ENCODE data around the gene CDC42EP4.
"Not testable (repeated sequence)": the region's sequence is repeated elsewhere in the genome, so short reads cannot be mapped to it uniquely, and the experiment has no call there.

The CDC42EP4 gene

DNA sequence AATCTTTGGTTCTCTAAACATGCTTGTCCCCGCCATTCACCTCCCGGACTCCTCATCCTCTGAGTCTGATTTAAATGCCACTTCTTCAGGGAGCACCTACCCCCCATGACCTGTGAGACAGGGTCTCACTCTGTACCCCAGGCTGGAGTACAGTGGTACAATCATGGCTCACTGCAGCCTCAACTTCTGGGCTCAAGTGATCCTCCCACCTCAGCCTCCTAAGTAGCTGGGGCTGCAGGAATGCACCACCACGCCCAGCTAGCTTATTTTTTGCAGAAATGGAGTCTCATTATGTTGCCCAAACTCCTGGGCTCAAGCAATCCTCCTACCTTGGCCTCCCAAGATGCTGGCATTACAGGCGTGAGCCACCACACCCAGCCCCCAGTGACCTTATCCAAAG, 37.3 kb downstream of the CDC42EP4 start:
- DNase-seq = no peak

DNA sequence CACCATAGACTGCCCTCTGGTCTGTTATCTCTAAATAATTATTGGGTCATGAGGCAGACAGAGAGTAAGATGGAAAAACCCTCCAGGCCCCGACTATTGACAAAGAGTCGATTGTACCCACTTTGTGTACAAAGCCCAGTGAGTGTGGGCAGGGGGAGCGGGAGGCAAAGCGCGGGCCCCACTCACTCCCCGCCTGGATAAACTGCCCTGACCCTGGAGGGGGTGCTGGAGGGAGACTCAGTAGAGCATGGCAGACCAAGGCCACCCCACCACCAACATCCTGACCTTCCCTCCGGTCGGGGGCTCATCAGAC, 38.9 kb downstream of the CDC42EP4 start:
- no peak for DNase-seq

DNA sequence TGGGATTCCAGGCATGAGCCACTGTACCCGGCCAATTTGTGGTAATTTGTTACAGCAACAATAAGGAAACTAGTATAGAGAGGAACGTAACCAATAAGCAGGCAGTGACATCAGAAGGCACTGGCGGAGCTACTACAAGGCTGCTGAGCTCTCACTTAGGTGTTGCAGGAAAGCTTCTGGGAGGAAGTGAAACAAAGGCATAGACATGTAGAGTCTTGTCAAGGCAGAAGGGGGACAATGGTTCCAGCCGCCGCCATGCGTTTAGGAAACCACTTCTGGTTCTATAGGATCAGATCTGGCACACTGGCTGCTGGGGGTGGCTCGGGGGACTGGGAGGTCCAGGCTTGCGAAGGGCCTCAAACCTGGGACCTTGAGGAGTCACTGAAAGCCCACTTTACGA, 40.7 kb downstream of the CDC42EP4 start:
- no peak for DNase-seq

DNA sequence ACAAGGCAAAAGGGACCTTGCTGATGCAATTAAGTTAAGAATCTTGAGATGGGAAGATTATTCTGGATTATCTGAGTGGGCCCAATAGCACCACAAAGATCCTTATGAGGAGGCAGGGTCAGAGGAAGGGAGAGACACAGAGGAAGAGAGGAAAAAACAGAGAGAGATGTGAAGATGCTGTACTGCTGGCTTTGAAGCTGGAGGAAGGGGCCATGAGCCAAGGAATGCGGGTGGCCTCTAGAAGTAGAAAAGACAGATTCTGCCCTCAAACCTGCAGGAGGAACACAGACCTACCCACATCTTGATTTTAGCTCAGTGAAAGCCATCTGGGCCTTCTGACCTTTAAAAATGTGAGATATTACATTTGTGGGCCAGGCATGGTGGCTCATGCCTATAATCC, 42.0 kb downstream of the CDC42EP4 start:
- no peak for DNase-seq

DNA sequence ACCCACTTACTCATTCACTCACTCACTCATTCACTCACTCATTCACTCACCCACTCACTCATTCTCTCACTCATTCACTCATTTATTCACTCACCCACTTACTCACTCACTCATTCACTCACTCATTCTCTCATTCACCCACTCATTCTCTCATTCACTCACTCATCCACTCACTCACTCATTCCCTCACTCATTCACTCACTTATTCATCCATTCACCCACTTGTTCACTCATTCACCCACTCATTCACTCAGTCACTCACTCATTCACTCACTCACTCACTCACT, 42.5 kb downstream of the CDC42EP4 start:
- DNase-seq = no peak

DNA sequence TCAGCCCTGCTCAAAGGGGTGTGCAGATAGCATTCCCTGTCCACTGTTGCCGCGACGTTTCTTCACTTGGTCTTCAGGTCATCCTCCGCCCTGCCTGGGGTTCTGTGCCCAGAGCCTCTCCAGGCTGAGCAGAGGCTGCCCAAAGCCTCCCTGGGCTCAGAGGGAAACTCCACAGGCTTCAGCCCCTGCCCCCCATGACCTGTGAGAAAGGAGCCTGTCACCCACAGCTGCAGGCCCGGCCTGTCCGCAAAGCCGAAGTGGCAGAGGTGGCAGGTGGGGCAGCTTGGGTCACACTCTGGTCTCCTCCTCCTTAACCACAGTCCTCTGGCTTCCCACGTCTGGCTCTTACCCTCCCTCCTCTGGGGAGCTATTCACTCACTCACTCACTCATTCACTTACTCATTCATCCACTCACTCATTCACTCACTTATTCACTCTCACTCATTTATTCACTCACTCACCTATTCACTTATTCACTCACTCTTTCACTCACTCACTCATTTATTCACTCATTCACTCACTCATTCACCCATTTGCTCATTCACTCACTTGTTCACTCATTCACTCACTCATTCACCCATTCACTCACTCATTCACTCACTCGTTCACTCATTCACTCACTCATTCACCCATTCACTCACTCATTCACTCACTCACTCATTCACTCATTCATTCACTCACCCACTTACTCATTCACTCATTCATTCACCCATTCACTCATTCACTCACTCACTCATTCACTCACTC, 43.0 kb downstream of the CDC42EP4 start:
- DNase-seq = no peak

DNA sequence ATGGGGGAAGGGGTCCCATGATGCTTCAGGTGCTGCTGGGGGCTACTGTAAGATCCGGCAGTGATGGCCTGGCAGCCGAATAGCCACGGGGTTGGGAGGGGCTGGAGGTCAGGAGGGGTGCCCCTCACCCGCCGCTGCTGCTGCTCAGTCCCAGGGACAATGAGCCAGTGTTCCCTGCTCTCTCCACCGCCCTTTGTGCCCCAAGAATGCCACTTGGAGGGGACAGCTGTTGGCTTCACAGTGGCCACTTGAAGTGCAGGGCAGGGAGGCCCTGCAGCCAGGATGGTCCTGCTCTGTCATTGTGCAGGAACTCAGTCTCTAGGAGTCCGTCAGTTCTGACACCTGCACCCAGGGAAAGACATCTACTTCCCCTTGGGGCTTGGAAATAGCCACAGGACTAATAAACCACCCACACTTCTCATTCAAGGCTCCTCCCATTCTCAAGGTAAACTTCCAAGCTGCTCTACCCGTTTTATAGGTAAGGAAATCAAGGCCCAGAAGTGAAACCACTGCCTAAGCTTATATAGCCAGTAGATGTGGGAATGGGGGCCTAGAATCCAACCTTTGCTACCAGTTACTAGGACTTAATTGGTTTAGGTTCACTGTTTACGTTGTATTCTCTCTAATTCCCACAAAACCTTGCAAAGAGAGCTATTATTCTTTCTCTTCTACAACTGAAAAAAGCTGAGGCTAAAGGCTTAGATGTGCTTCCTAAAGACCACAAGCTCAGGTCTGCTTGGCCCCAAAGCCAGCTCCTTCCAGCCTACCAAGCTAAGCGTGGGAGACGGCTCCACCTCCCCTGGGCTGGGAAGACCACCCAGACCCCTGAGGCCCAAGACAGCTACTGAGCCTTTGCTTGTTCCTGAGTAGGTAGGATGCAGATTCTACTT, 43.9 kb downstream of the CDC42EP4 start:
- DNase-seq = no peak

DNA sequence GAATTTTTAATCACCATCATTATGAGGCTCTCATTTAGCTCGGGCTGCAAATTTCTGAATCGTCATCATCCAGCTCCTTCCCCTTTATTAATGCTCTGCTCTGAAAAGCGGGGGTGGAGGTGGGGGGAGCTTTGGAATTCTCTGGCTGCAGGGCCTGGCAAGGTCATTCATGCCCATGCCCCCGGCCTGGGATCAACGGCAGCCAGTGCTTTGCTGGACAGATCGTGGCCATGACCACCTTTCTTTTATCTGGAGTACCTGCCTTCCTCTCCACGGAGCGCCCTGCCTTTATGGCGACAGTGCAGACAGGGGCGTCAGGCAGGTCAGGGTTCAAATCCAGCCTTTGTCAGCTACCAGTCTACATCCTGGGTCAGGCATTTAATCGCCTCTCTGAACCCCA, 45.0 kb downstream of the CDC42EP4 start:
- DNase-seq = no peak

DNA sequence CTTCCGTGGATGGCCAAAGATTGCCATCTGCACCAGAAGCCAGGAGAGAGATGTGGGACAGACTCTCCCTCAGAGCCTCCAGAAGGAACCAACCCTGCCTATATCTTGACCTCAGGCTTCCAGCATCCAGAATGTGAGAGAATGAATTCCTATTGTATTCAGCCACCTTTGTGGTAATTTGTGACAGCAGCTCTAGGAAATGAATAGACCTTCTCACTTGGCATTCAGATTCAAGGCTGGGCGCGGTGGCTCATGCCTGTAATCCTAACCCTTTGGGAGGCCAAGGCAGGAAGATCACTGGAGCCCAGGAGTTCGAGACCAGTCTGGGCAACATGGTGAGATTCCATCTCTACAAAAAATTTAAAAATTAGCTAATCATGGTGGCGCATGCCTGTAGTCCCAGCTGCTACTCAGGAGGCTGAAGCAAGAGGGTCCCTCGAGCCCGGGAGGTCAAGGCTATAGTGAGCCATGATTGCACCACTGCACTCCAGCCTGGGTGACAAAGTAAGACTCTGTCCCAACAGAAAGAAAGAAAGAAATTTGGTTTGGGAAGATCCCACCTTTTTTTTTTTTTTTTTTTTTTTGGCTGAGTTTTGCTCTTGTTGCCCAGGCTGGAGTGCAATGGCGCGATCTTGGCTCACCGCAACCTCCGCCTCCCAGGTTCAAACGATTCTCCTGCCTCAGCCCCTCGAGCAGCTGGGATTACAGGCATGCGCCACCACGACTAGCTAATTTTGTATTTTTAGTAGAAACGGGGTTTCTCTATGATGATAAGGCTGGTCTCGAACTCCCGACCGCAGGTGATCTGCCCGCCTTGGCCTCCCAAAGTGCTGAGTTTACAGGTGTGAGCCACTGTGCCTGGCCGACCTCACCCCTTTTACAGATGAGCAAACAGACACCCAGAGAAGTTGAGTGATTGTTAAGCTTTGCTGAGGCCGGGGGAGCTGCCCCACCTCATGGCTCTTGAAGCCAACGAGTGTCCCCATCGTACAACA, 45.9 kb downstream of the CDC42EP4 start:
- DNase-seq = no peak

DNA sequence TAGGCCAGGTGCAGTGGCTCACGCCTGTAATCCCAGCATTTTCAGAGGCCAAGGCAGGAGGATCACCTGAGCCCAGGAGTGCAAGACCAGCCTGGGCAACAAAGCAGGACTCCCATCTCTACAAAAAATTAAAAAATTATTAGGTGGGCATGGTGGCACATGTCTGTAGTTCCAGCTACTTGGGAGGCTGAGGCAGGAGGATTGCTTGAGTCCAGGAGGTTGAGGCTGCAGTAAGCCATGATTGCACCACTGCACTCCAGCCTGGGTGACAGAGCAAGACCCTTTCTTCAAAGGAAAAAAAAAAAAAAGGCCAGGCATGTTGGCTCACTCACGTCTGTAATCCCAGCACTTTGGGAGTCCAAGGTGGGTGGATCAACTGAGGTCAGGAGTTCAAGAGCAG, 47.4 kb downstream of the CDC42EP4 start:
- not testable (repeated sequence) for DNase-seq

DNA sequence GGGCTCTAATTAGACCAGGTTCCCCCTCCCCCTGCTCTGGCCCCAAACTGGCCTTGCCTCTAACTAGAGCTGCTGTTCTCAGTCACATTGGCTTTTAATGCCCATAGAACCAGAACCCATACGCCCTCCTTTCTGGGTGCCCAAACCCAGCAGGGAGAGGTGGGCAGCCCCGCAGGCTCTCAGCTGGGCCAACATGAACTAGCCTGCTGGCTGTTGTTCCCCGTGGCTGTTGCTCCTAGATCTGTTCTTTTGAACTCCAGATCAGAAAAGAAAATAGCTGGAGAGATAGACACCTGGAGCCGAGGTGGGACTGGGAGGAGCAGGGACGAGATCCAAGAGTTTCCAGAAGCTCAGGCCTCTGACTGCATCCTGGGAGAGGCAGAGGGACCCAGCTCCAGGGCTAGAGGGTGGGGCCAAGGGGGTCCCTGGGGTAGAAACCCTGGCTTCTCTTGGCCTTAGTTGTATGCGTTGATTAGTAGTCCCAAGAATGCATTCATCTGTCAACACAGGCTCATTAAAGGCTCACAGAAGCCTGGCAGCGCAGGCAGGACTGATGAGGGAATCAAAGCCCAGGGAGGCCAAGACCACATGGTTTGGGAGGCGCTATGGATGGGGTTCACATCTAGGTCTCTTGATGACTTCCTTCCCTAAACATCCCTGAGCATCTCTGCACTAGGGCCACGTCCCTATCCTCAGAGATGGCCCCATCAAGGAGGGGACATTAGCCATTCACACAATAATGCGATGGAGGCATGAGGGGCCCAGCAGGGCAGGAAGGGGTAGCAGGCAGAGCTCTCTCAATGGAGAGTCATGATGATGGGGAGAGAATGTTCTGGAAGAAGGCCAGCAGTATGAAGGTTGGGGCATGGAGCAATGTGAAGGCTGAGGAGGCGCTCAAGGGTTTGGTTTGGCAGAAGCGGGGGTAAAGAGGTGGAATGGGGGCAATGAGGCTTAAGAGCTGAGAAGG, 48.8 kb downstream of the CDC42EP4 start:
- DNase-seq = no peak

DNA sequence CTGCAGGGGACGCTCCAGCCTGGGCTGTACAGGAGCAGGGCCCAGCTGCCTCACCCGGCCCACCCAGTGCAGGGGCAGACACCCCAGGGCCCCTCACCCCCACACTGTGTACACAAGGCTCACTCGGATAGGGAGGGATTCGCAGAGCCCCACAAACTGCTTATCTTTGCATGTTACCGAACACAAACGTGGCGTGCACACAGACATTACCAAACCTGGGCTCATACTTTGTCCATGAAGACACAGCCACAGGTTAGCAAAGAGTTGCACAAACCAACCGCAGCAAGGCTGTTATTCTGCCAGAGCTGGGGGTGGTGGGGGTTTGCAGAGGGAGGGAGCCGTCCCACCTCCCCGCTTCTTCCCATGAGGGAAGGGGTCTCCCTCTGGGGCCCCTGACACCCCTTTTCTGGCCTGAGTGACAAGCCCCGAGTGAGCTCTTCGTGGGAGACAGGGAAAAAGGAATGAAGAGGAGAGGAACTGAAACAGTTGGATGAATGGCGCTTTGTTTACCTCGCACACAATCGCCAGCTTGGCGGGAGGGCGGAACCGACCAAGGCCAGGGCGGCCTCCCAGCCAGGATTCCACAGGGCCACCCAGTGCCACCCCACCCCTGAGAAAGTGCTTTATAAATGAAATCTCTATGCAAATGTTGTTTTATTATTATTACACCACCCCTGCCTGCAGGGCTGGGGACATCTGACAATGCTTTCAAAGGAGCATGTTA, 49.7 kb downstream of the CDC42EP4 start:
- no peak for DNase-seq

DNA sequence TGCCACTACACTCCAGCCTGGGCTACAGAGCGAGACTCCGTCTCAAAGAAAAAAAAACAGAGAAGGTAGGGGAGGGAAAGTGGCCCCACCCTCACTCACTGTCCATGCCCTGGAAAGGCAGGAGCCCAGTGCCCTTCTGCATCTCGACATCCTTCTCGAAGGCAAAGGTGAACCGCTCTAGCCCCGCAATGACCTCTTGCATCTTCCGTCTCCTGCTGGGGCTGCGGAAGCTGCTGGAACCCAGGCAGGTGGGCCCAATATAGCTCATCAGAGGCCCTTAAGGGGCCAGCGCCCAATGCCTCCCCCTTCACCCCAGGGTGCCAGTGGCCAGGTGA, 50.2 kb downstream of the CDC42EP4 start, which contains the start of gene CPSF4L:
CPSF4L (minus strand) TSS at position 264 of the 335 bp plus-strand sequence; CDS start at position 202, 62 bp downstream.
- DNase-seq = no peak

DNA sequence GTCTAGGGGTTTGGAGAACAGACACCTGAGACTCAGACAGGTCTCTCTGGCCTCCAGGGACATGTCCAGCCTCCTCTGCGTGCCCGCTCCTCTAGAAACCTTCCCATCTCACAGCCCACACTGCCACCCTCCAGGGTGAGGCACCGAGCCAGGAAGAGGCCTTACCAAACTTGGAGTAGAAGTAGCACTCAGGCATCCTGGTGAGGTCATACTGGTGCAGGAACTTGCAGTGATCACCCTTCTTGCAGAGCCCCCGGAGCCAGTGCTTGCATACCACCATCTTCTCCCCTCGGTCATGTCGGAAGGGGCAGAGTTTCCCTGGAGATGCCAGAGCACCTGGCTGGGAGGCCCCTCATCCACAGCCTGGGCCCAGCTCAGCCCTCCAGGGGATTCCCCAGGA, 54.3 kb downstream of the CDC42EP4 start:
- no peak for DNase-seq

DNA sequence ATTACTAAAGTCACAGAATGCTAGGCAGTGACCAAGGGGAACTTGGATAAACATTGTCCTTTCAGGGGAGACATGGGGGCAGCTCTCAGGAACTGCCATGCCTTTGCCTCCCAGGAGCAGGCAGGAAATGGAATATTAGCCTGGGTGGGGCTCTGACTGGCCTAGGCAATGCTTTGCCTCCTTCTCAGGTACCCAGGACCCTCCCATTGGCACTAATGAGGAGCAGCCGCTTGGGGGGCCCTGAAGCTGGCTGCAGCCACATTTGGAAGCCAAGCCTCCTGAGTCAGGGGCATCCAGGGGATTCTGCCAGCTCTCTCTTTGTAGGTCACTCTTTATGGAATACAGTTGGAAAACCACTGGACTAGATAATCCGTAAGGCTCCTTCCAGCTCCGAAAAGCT, 55.6 kb downstream of the CDC42EP4 start:
- DNase-seq = no peak

DNA sequence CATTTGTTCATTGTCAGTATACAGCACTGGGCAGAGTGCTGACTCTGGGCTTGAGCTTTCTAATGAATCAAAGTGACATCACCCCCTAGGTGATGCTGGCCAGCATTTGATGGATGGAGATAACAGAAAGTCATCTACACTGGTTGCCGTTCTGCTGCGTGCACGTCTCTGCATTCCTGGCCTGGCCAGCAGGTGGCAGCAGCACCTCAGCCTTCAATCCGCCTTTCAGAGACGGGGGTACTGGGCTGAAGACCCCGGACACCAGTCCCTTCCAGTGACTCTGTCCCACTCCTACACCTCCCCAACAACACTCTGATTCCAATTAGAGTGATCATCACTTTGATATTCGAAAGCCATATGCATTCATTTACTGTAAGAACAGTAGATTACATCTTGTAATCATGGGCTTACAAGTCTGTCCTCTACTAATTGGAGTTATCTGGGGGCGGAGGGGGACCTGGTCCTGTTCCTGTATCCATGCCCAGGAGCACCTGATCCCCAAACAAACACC, 56.1 kb downstream of the CDC42EP4 start:
- no peak for DNase-seq

DNA sequence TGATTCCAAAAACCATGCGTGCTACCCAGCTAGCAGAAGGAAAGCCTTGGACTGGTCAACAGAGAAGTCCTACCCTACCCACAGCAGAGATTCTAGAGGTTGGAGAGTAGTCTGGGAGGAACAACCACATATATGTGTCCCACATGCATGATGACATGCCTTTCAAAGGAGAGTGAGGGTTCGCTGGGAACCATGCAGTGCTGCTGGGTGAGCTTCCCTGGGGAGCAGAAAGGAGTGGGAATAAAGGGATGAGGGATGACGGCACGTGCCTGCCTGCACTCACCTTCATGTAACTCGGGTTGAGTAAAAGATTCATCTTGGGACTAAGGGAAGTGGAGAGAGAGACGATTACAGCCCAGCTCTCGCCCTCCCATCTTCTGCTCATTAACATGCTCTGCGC, 59.9 kb downstream of the CDC42EP4 start:
- no peak for DNase-seq

DNA sequence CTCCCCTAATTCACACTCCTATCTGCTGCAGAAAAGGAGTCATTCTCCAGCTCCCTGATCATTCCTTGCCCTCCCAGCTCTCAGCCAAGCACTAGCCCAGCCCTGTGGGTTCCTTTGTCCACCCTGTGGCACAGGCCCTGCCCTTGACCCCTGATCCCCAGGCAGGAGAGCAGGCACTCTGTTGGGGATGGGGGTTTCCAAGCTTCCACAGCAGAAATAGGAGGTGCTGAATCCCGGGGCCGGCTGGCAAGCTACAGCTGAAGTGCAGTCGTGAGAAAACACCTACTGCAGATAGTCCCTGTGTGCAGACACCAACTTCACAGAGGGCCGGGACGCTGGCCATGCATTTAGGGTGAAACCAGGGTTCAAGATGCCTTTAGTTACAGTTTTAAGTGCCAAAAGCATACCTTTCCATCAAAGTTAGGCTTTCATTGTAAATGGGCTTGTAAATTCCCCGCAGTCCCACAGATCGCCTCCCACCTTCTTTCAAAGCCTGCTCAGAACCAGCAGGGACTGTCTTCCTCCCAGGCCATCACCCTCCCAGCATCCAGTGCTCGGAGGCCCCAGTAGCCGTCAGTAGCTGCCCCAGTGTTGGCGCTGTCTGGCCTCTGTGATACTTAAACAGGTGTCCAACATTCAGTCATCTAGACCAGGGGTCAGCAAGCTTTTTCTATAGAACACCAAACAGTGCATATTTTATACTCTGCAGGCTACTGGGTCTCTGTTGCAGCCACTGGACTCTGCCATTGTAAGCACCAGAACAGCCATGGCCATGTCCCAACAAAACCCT, 60.8 kb downstream of the CDC42EP4 start:
- DNase-seq = no peak

DNA sequence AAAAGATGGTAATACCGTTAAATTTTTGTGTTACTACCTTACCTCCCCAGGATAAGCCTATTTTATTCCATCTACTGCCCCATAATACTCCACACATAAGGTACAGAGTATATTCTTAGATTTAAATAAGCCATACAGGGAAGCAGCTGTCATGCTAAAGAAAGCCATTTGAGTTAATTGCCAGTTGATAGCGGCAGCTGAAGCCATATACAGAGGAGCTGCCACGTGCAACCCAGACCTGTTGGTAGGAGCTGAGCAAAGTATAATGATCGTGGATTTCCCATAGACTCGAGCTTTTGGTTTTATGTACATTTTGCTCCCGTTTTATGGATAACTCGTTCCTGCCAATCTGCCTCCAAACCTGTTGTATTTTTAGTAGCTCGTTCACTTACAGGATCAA, 62.1 kb downstream of the CDC42EP4 start:
- DNase-seq = no peak

DNA sequence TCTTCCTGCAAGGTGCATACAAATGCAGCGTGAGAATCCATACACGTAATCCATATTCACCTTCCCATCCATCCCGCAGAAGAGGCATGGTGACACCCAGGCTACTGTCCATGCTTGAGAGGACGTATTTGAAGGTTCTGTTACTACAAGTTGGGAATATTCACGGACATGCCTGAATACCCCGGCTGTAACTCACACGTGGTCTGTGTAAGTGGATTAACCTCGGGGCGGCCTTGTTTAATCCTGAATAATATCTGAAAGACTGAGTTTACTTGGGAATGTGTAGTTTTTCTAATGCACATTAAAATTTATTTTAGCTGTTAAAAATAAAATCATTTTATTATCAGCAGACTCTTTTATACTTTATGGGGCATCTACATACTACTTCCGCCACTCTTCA, 63.3 kb downstream of the CDC42EP4 start:
- no peak for DNase-seq

Data from NCI-H226 (cell line).